ENCODE measurements around the gene TANGO2. TPM values are rescaled to one million over a fixed set of nuclear protein-coding genes. Genes with fewer than 3 reads are reported as not detected.
A peak's percentile ranks its signal among the peaks of the same experiment; 100 is the strongest.

TANGO2 gene
- total and polyA plus RNA-seq, 2 donors, result 13.6 to 25.5 TPM

DNA sequence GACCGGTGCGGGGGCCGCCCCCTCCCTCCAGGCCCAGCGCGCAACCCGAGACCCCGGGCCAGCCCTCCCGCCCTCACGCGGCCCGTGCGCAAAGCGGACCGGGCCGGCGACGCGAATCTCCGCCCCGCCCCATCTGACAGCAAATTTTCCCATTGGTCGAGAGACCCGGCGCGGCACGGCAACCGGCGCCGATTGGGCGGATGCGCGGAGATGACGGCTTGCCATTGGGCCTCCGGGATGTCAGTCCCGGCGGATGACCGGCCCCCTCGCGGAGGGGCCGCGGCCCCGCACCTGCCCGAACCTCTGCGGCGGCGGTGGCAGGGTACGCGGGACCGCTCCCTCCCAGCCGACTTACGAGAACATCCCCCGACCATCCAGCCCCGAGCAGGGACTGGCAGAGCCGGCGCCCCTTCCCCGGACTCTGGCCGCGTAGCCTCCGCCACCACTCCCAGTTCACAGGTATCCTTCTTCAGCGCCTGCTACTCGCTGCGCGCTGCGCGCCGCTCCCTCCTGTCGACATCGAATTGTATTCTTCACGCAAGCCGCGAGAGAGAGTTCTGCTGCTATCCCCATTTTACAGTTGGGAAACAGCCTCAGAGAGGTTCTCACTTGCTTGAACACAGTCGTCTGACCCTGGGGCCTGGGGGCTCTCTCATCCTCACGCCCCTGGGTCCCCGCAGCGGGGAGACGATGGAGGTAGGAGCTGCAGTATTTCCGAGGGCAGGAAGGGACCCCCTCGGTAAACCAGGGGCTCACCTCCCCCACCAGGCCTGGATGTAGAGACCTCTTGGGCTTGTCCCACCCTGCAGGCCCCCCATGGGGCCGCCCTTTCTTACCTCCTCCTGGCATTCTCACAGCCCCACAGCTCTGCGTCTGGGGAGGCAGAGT, 3.9 kb upstream of the TANGO2 start, which contains the start of gene ARVCF:
Gene ARVCF, minus strand, starts transcription at position 90 of the 888 bp plus-strand sequence. CDS start 26,029 bp downstream, outside the sequence.
- Histone ChIP-seq H3K4me1 (ENCODE audit: insufficient read depth) (no peaks in the 10 kb centered on the region), H3K27ac (ENCODE audit: low read depth) (no peak within 1 kb of the TSS), H3K4me3 (ENCODE audit: low read depth, low read length) (peak within 1 kb of the TSS; percentile 67), H3K36me3 (ENCODE audit: insufficient read depth) (no peaks in the 10 kb centered on the region)
- peak; percentile 33 for DNase-seq (ENCODE audit: extremely low spot score)
- WGBS, result 1% methylated on average over 79 of the region's 79 CpGs

DNA sequence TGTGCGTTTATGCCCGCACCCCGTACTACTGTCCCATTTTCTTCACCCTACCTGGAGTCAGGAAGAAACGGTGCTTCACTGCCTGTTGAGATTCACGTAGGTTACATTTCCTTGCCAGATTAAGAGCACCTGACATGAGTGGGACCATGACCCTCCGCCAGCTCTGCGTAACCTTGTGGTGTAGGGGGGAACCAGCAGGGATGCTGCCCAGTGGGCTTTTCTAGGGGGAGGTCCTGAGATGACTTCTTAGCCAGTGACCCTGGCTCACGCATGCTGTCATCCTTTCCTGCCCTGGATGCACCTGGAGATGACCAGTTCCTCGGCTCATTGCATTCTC, 3.3 kb upstream of the TANGO2 start:
- Histone ChIP-seq H3K4me1 (ENCODE audit: insufficient read depth) (no peaks in the 10 kb centered on the region), H3K27ac (ENCODE audit: low read depth) (no peak overlapping the region), H3K36me3 (ENCODE audit: insufficient read depth) (no peaks in the 10 kb centered on the region), H3K4me3 (ENCODE audit: low read depth, low read length) (no peak overlapping the region)
- WGBS, result 55% methylated on average over 9 of the region's 9 CpGs
- no peak for DNase-seq (ENCODE audit: extremely low spot score)

DNA sequence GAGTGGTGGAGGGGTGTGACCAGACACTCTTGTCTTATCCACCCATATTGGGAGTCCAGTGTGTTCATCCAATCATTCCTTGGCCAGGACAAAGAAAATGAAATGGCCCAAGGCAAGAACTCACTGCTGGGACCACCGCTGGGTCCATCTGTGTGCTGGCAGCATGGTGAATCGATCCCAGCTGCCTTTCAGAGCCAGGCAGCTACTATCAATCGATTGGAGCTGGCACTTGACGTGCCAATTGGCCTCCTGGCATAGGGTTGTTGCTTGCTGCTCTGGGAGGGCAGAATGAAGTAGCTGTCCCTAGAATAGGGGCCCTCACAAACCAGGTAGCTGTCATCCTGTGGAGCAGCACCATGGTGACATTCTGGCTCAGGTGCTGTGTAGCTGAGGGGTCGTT, 2.9 kb upstream of the TANGO2 start:
- Histone ChIP-seq H3K36me3 (ENCODE audit: insufficient read depth) (no peaks in the 10 kb centered on the region), H3K4me1 (ENCODE audit: insufficient read depth) (no peaks in the 10 kb centered on the region), H3K27ac (ENCODE audit: low read depth) (no peak overlapping the region), H3K4me3 (ENCODE audit: low read depth, low read length) (no peak overlapping the region)
- WGBS, result 83% methylated on average over 5 of the region's 5 CpGs
- no peak for DNase-seq (ENCODE audit: extremely low spot score)

DNA sequence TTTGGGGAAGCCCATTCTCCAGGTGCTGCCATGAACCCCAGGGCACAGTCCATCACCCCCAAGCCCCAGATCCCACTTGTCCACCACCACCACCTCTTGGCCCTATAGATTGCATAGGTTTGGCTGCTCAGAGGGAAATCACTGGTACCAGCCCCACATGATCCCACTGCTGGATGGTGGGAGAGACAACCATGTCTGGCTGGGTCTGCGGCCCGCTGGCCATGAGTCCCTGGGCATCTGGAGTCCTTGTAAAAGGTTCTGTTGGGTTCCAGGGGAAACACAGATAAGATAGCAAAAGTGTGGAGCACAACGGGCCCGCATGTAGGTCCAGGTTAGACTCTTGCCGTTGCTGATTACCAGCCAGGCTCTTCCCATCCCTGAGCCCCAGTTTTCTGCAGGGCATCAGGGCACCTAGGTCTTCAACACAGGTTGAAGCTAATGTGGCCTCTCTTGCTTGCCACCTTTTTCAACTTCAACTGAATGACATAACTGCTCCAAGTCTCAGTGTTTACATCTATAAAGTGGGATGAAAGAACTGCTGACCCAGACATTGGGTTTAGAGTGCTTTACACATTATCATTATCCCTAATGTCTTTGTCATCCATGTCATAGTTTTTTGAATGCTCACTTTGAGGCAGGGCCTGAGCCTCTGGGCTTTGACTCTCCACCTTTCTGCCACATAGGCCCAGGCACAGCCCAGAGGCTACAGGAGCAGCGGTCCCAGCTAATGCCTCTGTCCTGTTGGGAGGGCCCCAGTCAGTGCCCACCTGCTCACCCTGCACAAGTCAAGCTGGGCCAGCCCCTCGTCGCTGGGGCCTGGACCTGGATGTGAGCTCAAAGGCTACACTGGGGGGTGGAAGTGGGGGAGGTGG, 1.0 kb upstream of the TANGO2 start:
- peak overlapping the region; percentile 39 for H3K4me3 ChIP-seq (ENCODE audit: low read depth, low read length)
- no peak for DNase-seq (ENCODE audit: extremely low spot score)
- H3K27ac ChIP-seq (ENCODE audit: low read depth), result no peak overlapping the region
- WGBS, result 81% methylated on average over 8 of the region's 8 CpGs
- no peaks in the 10 kb centered on the region for H3K4me1 ChIP-seq (ENCODE audit: insufficient read depth)
- H3K36me3 ChIP-seq (ENCODE audit: insufficient read depth), result no peaks in the 10 kb centered on the region

DNA sequence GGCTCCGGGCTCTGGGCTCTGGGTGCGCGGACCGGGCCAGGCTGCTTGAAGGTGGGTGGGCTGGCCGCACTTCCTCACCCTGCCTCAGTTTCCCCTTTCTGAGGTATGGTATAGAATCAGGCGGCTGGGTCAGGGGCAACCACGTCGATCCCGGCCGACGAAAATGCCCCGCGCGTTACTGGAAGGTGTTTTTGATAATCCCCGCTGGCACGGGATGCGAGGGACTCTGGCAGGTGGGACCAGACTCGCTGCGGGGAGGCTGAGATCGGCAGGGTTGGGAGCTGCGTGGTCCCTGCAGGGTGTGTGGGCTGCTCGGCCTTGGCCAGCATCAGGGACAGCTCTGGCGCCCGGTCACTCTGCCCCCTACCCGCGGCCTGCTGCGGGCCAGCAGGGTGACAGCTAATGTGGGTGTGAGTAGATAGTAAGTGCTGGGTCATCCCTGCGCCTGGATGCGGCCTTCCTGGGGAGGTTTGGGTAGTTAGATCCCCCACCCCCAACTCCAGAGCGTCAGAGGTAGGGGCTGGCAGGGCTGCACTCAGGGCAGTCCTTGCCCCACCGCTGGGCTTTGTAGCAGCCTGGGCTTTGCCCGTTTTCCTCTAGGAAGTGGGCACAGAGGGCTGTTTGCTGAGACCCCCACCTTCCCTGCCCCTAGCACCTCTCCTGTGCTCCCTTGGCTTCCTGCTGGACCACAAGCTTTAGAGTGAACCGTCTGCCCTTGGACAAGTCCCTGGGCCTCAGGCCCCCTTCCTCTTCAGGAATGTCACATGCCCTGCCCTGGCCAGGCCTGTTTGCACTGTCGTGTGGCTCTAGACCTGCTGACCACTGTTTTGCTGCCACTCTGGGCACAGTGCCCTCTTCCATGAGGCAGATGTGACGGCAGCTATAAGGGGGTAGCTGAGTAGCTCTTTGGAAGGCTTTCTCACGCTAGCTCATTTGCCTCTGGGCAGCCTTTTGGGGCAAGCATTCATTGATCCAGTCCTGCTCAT, 579 bp downstream of the TANGO2 start:
- peak overlapping the region; percentile 11 for H3K27ac ChIP-seq (ENCODE audit: low read depth)
- no peaks in the 10 kb centered on the region for H3K36me3 ChIP-seq (ENCODE audit: insufficient read depth)
- DNase-seq (ENCODE audit: extremely low spot score), result no peak
- peak overlapping the region; percentile 81 for H3K4me3 ChIP-seq (ENCODE audit: low read depth, low read length)
- WGBS, result 4% methylated on average over 36 of the region's 36 CpGs
- H3K4me1 ChIP-seq (ENCODE audit: insufficient read depth), result no peaks in the 10 kb centered on the region

DNA sequence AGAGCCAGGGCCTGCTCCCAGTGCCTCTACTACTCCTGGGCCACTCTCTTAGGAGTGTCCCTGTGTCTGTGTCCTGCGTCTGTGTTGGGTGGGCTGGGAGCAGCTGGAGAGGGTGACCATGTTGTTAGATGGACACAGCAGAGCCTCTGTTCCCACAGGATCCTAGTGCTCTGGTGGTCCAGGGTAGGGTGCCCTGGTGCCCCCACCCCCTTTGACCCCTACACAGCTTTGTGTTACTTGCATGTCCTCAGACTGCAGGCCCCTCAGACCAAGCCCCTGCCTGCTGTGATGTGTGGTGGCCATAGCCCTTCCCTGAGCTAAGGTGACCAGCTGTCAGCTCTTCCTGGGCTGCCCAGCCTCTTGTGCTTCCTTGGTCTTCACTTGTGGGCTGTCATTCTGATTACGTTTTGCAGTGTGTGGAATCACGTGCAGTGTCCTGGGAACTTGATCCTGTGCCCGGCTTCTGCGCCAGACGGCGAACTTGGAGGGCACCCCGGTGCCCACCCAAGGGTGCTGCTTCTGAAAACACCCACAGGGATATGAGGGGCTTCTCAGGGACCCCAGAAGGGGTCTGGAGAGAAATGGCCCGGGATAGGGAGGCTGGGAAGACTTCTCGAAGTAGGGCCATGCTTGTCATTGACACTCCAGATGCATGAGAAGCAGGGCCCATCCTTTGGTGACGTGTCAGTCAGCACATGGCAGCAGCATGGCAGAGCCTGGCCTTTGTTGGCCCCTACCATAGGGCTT, 1.5 kb downstream of the TANGO2 start:
- Histone ChIP-seq H3K36me3 (ENCODE audit: insufficient read depth) (no peaks in the 10 kb centered on the region), H3K4me1 (ENCODE audit: insufficient read depth) (no peaks in the 10 kb centered on the region), H3K27ac (ENCODE audit: low read depth) (no peak overlapping the region), H3K4me3 (ENCODE audit: low read depth, low read length) (no peak overlapping the region)
- no peak for DNase-seq (ENCODE audit: extremely low spot score)
- 85% methylated on average over 11 of the region's 11 CpGs for WGBS

DNA sequence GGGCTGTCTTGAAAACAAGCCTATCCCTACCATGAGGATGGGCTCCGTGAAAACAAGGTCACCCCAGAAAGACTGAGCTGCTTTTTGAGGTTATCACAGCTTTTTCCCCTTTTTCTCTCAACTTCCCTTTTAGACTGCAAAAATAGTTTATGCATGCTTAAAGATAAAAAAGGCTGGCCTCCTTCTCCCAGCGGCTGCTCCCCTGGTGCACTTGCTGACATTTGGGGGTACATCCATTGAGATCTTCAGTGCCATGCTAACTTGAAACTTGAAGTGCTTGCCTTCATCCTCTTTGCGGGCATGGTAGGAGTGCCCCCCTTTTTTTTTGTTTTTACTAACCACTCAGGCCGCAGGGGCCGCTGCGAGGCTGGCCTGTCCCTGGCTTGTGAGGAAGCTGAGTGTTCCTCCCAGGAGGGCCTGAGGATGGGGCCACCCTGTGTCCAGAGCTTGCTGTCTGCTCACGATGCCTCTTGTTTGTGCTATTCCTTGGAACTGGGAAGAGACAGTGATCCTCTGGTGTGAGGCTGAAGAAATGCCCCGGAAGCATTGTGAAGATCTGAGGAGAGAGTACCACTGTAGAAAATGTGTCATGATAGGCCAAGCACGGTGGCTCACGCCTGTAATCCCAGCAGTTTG, 2.2 kb downstream of the TANGO2 start:
- Histone ChIP-seq H3K36me3 (ENCODE audit: insufficient read depth) (no peaks in the 10 kb centered on the region), H3K4me3 (ENCODE audit: low read depth, low read length) (no peak overlapping the region), H3K4me1 (ENCODE audit: insufficient read depth) (no peaks in the 10 kb centered on the region), H3K27ac (ENCODE audit: low read depth) (no peak overlapping the region)
- no peak for DNase-seq (ENCODE audit: extremely low spot score)
- WGBS, result 85% methylated on average over 10 of the region's 10 CpGs

DNA sequence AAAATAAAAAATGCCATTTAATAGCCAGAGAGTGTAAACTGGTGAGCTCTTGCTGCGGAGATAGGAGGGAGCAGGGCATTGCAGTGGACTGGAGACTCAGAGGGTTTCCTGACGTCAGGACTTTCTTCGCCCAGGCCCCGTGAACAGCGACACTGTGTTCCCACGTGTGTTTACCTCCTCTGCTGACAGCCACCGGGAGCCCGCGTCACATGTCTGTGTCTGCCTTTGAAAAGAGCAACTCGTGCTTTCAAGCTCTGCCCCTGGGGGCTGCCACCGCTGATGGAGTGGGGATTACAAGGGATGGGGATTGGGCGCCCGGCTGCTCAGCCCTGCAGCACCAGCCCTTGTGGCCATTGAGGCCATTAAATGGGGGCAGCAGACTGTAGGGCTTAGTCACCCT, 3.3 kb downstream of the TANGO2 start:
- no peak overlapping the region for H3K4me3 ChIP-seq (ENCODE audit: low read depth, low read length)
- H3K27ac ChIP-seq (ENCODE audit: low read depth), result no peak overlapping the region
- no peak for DNase-seq (ENCODE audit: extremely low spot score)
- no peaks in the 10 kb centered on the region for H3K36me3 ChIP-seq (ENCODE audit: insufficient read depth)
- WGBS, result 78% methylated on average over 13 of the region's 13 CpGs
- no peaks in the 10 kb centered on the region for H3K4me1 ChIP-seq (ENCODE audit: insufficient read depth)

DNA sequence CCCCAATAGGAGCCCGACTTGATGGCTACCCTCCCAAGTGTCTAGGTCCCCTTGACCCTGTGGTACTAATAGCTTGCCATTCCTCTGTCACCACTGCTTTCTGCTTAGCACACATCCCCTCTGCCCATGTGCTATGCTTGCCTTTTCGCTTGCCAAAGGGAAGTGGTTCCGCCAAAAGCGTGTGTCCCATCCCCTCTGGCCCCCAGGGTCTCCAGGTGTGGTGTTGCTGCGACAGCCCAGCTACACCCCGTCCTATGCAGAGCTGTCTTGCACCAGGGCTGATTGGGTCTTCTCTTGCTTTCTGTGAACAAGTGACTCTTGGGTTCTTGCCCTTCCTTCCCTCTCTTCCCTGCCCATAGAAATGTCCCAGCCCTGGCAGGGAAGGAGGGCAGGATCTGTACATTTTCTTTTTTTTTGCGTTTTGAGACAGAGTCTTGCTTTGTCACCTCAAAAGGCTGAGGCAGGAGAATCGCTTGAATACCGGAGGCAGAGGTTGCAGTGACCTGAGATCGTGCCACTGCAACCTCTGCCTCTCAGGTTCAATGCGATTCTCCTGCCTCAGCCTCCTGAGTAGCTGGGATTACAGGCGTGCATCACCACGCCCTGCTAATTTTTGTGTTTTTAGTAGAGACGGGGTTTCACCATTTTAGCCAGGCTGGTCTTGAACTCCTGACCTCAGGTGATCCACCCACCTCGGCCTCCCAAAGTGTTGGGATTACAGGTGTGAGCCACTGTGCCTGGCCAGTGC, 3.9 kb downstream of the TANGO2 start:
- no peaks in the 10 kb centered on the region for H3K4me1 ChIP-seq (ENCODE audit: insufficient read depth)
- whole genome bisulfite sequencing, result 93% methylated on average over 15 of the region's 15 CpGs
- H3K36me3 ChIP-seq (ENCODE audit: insufficient read depth), result no peaks in the 10 kb centered on the region
- no peak overlapping the region for H3K4me3 ChIP-seq (ENCODE audit: low read depth, low read length)
- DNase-seq (ENCODE audit: extremely low spot score), result no peak
- no peak overlapping the region for H3K27ac ChIP-seq (ENCODE audit: low read depth)

DNA sequence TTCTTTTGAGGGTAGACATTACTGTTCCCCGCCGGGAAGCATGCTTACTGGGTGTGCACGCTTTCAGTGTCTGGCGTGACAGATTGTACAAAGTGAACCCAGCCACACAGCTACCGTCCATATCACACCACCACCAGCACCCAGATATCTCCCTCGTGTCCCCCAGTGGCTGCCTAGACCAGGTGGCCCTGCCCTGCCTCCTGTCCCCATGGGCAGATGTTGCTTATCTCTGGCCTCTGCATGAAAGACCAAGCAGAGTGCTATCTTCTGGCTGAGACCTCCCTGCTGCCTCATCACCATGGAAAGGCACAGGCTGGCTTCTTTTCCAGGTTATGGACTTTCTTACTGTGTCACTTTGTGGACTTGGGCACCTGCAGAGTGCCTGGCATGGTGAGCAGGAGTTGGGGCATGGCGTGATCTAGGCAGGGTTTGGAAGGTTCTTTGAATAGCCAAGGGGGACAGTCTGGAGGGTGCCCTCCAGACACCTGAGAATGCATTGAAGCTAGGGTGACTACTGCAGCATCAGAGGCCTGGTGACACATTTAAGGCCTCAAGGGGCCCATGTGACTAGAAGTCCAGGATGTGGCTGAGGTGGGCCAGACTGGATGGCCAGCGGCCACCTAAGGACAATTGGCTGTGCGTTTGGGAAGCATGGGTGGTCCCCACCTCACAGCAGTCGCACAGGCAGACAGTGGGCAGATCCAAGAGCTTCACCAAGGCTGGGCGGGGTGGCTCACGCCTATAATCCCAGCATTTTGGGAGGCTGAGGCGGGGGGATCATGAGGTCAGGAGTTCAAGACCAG, 4.7 kb downstream of the TANGO2 start:
- 94% methylated on average over 13 of the region's 13 CpGs for WGBS

DNA sequence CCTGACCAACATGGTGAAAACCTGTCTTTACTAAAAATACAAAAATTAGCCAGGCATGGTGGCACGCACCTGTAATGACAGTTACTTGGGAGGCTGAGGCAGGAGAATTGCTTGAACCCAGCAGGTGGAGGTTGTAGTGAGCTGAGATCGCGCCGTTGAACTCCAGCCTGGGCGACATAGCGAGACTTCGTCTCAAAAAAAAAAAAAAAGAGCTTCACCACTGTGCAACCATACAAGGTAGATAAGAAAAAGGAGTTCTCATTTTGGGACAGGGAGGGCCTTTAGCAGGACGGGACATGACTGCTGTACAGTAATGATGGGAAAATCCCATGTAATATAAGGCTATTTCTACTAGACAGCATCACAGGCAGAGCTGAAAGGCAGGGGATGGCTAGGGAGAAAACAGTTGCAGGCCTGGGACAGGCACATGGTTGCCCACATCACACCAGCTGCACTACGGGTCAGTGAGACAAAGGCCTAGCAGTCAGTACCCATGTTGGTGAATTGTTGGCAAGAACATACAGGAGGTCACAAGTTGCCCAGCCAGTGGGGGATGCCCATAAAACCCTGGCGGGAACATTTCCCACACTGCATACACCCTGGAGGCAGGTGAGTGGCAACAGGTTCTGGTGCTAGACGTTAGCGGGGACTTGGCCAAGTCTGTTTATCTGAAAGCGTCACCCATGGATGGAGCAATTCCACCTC, 5.4 kb downstream of the TANGO2 start:
- 96% methylated on average over 13 of the region's 13 CpGs for WGBS
- Histone ChIP-seq H3K36me3 (ENCODE audit: insufficient read depth) (no peaks in the 10 kb centered on the region), H3K4me1 (ENCODE audit: insufficient read depth) (no peaks in the 10 kb centered on the region), H3K4me3 (ENCODE audit: low read depth, low read length) (no peak overlapping the region), H3K27ac (ENCODE audit: low read depth) (no peak overlapping the region)
- no peak for DNase-seq (ENCODE audit: extremely low spot score)

More for the DNA sequence above, 4.7 kb downstream of the TANGO2 start:
- H3K4me3 ChIP-seq (ENCODE audit: low read depth, low read length), result no peak overlapping the region
- H3K27ac ChIP-seq (ENCODE audit: low read depth), result no peak overlapping the region
- no peak for DNase-seq (ENCODE audit: extremely low spot score)
- H3K36me3 ChIP-seq (ENCODE audit: insufficient read depth), result no peaks in the 10 kb centered on the region
- H3K4me1 ChIP-seq (ENCODE audit: insufficient read depth), result no peaks in the 10 kb centered on the region
